K562 (cell line): Measurements from ENCODE around the gene SATB2. TPM values are rescaled to one million over a fixed set of nuclear protein-coding genes. Genes with fewer than 3 reads are reported as not detected.

Experiments used
- ATAC-seq: fragments of 200-7000 bp; cut with Tn5 transposase; 3 replicates; pipeline ENCODE4 v1.9.1; 2020; ENCODE audit warnings: moderate library complexity
- BruUV-seq: library from RNA; stranded (reverse); fragments of 400-500 nt; replicated peaks from 2 replicates; lab custom pipeline; 2021; lab: Mats Ljungman, UMichigan
- CTCF ChIA-PET: fragments of 300-600 bp; formaldehyde crosslinking; extraction: SDS; loops from one replicate; lab custom pipeline; 2021; ENCODE audit warnings: low intra/inter-chr PET ratio; lab: Yijun Ruan, JAX
- POLR2A ChIA-PET: fragments of 300-600, 350-650 bp; sonication (Branson Sonifier 250); formaldehyde crosslinking; extraction: SDS; loops from one replicate; lab custom pipeline; 2021; ENCODE audit warnings: antibody characterized with exemption, inconsistent platforms; lab: Yijun Ruan, JAX
- DNase-seq, 4 experiments: peaks; one replicate each; pipeline versions ENCODE4 v3.0.0 to v3.0.0-alpha.2; 2011 to 2018; ENCODE audit warnings: low spot score in 3 of 4, mixed read lengths in 3 of 4; ENCODE audit errors: extremely low read depth in 1 of 4
- FAIRE-seq: peaks from 2 replicates; lab custom pipeline; 2011; peaks lifted over from hg19 to GRCh38; lab: Jason Lieb, UNC
- H2AFZ ChIP-seq: 2 replicates; pipeline ENCODE4 v1.6.0; 2011; ENCODE audit warnings: low read depth, low read length, control low read depth, inconsistent platforms
- H3K27ac ChIP-seq: fragments of 200-600 bp; 3 replicates; pipeline ENCODE4 v1.8.0; 2011; ENCODE audit warnings: low read depth, mild to moderate bottlenecking, control low read depth, inconsistent platforms, low read length, moderate library complexity, mixed read lengths; ENCODE audit errors: extremely low read depth
- H3K27me3 ChIP-seq, 2 experiments: fragments of 300-600 bp in 1 of 2; 2 replicates in 1 of 2; 3 replicates in 1 of 2; pipeline versions ENCODE4 v1.6.0 to v1.8.0; 2011; ENCODE audit warnings: inconsistent platforms in 2 of 2, low read length in 2 of 2, mild to moderate bottlenecking in 1 of 2, mixed read lengths in 1 of 2, moderate library complexity in 1 of 2; ENCODE audit not compliant: control insufficient read depth in 2 of 2, insufficient read depth in 2 of 2
- H3K36me3 ChIP-seq: fragments of 300-600 bp; 3 replicates; pipeline ENCODE4 v1.8.0; 2011; ENCODE audit warnings: mild to moderate bottlenecking, low read length, inconsistent platforms; ENCODE audit not compliant: control insufficient read depth, insufficient read depth
- H3K4me1 ChIP-seq, 2 experiments: fragments of 200-600 bp in 1 of 2; replicated peaks in 1 of 2; 2 replicates in 1 of 2; 3 replicates in 1 of 2; pipeline versions ENCODE4 v1.5.1 to v1.8.0; 2011; ENCODE audit warnings: inconsistent platforms in 2 of 2, low read length in 2 of 2, mild to moderate bottlenecking in 1 of 2, mixed read lengths in 1 of 2, moderate library complexity in 1 of 2; ENCODE audit not compliant: control insufficient read depth in 2 of 2, insufficient read depth in 2 of 2
- H3K4me2 ChIP-seq: 2 replicates; pipeline ENCODE4 v1.6.1; 2011; ENCODE audit warnings: low read length, control low read depth, inconsistent platforms, mixed read lengths; ENCODE audit not compliant: insufficient read depth
- H3K4me3 ChIP-seq: fragments of 200-600 bp; sonication (generic), shearing (Covaris generic); 2 replicates; pipeline ENCODE4 v1.5.1; 2016; ENCODE audit warnings: control low read depth, inconsistent platforms
- H3K79me2 ChIP-seq: fragments of 200-600 bp; 3 replicates; pipeline ENCODE4 v1.8.0; 2011; ENCODE audit warnings: low read length, inconsistent platforms; ENCODE audit not compliant: control insufficient read depth, insufficient read depth
- H3K9ac ChIP-seq, 2 experiments: 2 replicates each; pipeline versions ENCODE4 v1.6.0 to v1.6.1; 2011; ENCODE audit warnings: low read depth in 2 of 2, low read length in 2 of 2, control low read depth in 1 of 2, inconsistent platforms in 1 of 2, mild to moderate bottlenecking in 1 of 2, mixed read lengths in 1 of 2; ENCODE audit not compliant: insufficient read depth in 1 of 2
- H3K9me1 ChIP-seq: one replicate; pipeline ENCODE4 v1.6.0; 2011; ENCODE audit warnings: inconsistent platforms, mild to moderate bottlenecking, low read length, moderate library complexity; ENCODE audit not compliant: control insufficient read depth, insufficient read depth
- H3K9me3 ChIP-seq: replicated peaks from 2 replicates; pipeline ENCODE4 v1.5.1; 2011; ENCODE audit warnings: low read depth, low read length, inconsistent platforms; ENCODE audit not compliant: control insufficient read depth, insufficient read depth
- H4K20me1 ChIP-seq: replicated peaks from 2 replicates; pipeline ENCODE4 v1.6.1; 2011; ENCODE audit warnings: low read length, inconsistent platforms, mixed read lengths; ENCODE audit not compliant: control insufficient read depth, insufficient read depth
- ASH1L ChIP-seq: fragments of 450-650 bp; IDR thresholded peaks from 2 replicates; pipeline ENCODE4 v1.6.1; 2018; ENCODE audit warnings: borderline replicate concordance, mild to moderate bottlenecking, low read depth; ENCODE audit not compliant: partially characterized antibody
- CBFA2T2 ChIP-seq: fragments of 450-650 bp; conservative IDR thresholded peaks from 2 replicates; pipeline ENCODE4 v1.6.1; 2017; ENCODE audit warnings: mild to moderate bottlenecking
- E2F3 ChIP-seq: fragments of 250-450 bp; sonication (Bioruptor Pico); IDR thresholded peaks from 2 replicates; pipeline ENCODE4 v1.4.0; 2020; ENCODE audit warnings: mild to moderate bottlenecking
- TEAD1 ChIP-seq, 2 experiments: fragments of 450-650 bp in 1 of 2; sonication (generic) in 1 of 2; formaldehyde crosslinking; IDR thresholded peaks; 2 replicates each; pipeline versions ENCODE4 v1.4.0 to v1.8.0; 2020 to 2022; ENCODE audit warnings: mild to moderate bottlenecking in 2 of 2, missing genetic modification reagents in 1 of 2
- WGBS: fragments of 100-300 bp; shearing (Covaris generic); methylation state at CpG from one replicate; pipeline ENCODE4 v1.1.6; 2016; ENCODE audit warnings: low coverage, mixed read lengths; ENCODE audit not compliant: insufficient coverage; ENCODE audit errors: missing lambda C conversion rate; 5-methylcytosine and 5-hydroxymethylcytosine counted together
- in situ Hi-C: fragments of 300-500 bp; cut with MboI; formaldehyde crosslinking; loops from 4 replicates; pipeline ENCODE4 v1.15.0; 2018; ENCODE audit warnings: inconsistent platforms, mixed read lengths
- intact Hi-C: fragments of 100-400 bp; cut with micrococcal nuclease; formaldehyde crosslinking; loops from 2 replicates; pipeline ENCODE4 v1.14.2; 2022
- polyA plus RNA-seq, 8 experiments: library from polyadenylated mRNA; depleted of rRNA in 4 of 8; stranded (reverse) in 5 of 8; unstranded in 3 of 8; fragments of >200 nt; fragmentation: Nextera tagmentation in 2 of 8; fragmentation: Illumina TruSeq in 1 of 8; extraction: Ambion mirVana in 2 of 8; extraction: Trizol in 1 of 8; gene quantifications; 2 replicates each; pipeline versions ENCODE4 v1.2.1 to v1.2.3, GENCODE V29; 2011 to 2014; ENCODE audit warnings: inconsistent platforms in 1 of 8, missing spikeins in 1 of 8
- total RNA-seq, 7 experiments: library from RNA; depleted of rRNA in 6 of 7; stranded (reverse); fragments of >200 nt in 6 of 7; fragmentation: Illumina TruSeq in 2 of 7; extraction: Trizol in 2 of 7; gene quantifications; 2 replicates each; pipeline versions ENCODE4 v1.2.1 to v1.2.3, GENCODE V29; 2011 to 2021; ENCODE audit warnings: low replicate concordance in 1 of 7
- TF ChIP-seq, protein P1 (sequence below): fragments of 450-650 bp; formaldehyde crosslinking; conservative IDR thresholded peaks from 2 replicates; pipeline ENCODE4 v1.4.0; 2022; ENCODE audit warnings: mild to moderate bottlenecking, missing genetic modification characterization
- TF ChIP-seq, protein P2 (sequence below): sonication (generic); formaldehyde crosslinking; IDR thresholded peaks from 2 replicates; pipeline ENCODE4 v1.8.1; 2023; ENCODE audit warnings: mild to moderate bottlenecking, missing genetic modification reagents

SATB2 gene
- total and polyA plus RNA-seq, 9 of the 15 experiments (the other 6 are each of a cell fraction or from before 2014, with no cell fraction given): 4.5 to 34.0 (median 15.1) TPM

DNA sequence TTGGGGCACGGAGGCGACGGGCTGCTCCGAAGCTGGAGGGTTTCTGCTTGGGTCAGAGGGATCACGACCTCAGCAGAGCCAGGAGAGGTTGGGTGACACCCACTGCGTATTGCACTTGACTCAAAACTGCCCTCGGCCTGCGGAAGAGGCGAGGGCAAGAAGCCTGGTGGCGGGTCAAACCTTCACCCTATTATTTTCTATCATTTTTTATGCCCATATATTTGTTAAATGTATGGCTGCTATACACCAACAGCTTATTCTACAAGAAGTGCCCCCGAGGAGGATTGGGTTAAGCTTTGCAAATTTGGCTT is 12.6 kb upstream of the SATB2 start:
- no peaks in the 10 kb centered on the region for H3K79me2 ChIP-seq
- TF ChIP-seq, protein P1, sequence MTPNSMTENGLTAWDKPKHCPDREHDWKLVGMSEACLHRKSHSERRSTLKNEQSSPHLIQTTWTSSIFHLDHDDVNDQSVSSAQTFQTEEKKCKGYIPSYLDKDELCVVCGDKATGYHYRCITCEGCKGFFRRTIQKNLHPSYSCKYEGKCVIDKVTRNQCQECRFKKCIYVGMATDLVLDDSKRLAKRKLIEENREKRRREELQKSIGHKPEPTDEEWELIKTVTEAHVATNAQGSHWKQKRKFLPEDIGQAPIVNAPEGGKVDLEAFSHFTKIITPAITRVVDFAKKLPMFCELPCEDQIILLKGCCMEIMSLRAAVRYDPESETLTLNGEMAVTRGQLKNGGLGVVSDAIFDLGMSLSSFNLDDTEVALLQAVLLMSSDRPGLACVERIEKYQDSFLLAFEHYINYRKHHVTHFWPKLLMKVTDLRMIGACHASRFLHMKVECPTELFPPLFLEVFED: no peak
- TF ChIP-seq CBFA2T2 (no peak), TEAD1 (CRISPR knock-in tag; IDR thresholded peaks at IDR 0.05) (no peak), E2F3 (CRISPR knock-in tag) (no peak), ASH1L (no peak)
- TF ChIP-seq, protein P2, sequence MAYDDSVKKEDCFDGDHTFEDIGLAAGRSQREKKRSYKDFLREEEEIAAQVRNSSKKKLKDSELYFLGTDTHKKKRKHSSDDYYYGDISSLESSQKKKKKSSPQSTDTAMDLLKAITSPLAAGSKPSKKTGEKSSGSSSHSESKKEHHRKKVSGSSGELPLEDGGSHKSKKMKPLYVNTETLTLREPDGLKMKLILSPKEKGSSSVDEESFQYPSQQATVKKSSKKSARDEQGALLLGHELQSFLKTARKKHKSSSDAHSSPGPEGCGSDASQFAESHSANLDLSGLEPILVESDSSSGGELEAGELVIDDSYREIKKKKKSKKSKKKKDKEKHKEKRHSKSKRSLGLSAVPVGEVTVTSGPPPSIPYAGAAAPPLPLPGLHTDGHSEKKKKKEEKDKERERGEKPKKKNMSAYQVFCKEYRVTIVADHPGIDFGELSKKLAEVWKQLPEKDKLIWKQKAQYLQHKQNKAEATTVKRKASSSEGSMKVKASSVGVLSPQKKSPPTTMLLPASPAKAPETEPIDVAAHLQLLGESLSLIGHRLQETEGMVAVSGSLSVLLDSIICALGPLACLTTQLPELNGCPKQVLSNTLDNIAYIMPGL (CRISPR knock-in tag): no peak
- in situ Hi-C loops (no loop called here), intact Hi-C loops (no loop called here)
- ChIA-PET POLR2A (no interaction called here), CTCF (no interaction called here)
- BruUV-seq: no TSS peak
- H3K27me3 ChIP-seq: no peaks in the 10 kb centered on the region
- ATAC-seq (no peak), DNase-seq (no peak), FAIRE-seq (no peak)
- H3K9me3 ChIP-seq: no peaks in the 10 kb centered on the region
- no peak overlapping the region for H3K27ac ChIP-seq
- no peaks in the 10 kb centered on the region for H3K9me1 ChIP-seq
- H3K4me3 ChIP-seq: no peak overlapping the region
- H3K9ac ChIP-seq: no peak overlapping the region
- no peaks in the 10 kb centered on the region for H4K20me1 ChIP-seq
- no peak overlapping the region for H2AFZ ChIP-seq
- H3K36me3 ChIP-seq: no peaks in the 10 kb centered on the region
- no peak overlapping the region for H3K4me2 ChIP-seq
- peaks cover 0 to 16% of the 10 kb centered on the region in 2 experiments; a peak in 2 of 5 replicates for H3K4me1 ChIP-seq
- WGBS: 73% methylated on average over 10 of the region's 11 CpGs
